Activated T-cell treated with anti-CD3 and anti-CD28 coated beads for 48 hours (primary cell): ENCODE measurements around the gene DPH7.
"Not testable (repeated sequence)": the region's sequence is repeated elsewhere in the genome, so short reads cannot be mapped to it uniquely, and the experiment has no call there.

ENCODE experiments used
- DNase-seq: peaks from one replicate; pipeline ENCODE4 v3.0.0-alpha.2; 2020; ENCODE audit warnings: low read depth

The DPH7 gene

DNA sequence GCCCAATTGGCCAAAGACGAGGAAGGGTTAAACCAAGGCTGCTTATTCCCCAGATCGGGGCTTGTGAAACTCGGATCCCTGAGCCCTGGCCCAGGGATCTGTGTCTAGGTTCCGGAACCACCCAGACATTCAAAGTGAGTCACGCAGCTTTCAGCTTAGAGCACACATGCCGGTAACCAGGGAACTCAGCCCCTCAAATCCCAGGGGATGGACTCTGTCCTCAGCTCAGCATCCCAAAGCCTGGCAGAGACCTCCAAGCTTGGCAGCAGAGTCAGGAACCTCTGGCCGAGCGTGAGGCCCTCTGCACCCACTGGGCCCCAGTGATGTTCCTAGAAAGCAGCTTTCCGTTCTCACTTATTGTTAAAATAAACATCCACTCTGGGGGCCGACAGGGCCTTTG is 33.6 kb downstream of the DPH7 start:
- no peak for DNase-seq

DNA sequence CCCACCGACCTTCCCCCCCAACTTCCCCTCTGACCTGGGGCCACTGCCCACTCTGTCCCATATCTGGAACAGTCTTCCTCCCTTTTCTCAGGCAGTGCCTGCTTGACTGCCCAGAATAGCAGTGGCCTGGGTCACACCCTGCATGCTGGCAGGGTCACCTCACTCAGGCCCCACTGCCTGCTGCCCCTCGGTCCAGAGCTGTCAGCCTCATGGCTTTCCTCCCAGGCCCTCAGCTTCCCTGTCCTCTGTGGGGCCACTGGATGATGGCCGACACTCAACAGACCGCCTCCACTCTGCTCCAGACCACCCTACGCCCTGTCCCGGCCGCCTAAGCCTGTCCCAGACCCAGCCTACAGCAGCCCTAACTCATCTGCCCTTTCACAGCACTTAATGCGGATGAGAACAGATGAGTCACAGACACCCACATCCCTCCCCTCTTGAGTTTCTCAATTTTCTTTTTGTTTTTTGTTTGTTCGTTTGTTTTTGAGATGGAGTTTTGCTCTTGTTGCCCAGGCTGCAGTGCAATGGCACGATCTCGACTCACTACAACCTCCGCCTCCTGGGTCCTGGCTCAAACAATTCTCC is 34.5 kb downstream of the DPH7 start:
- DNase-seq = no peak

GRCh38 chr9:137543237-137543963 is 35.3 kb downstream of the DPH7 start:
- no peak for DNase-seq

DNA sequence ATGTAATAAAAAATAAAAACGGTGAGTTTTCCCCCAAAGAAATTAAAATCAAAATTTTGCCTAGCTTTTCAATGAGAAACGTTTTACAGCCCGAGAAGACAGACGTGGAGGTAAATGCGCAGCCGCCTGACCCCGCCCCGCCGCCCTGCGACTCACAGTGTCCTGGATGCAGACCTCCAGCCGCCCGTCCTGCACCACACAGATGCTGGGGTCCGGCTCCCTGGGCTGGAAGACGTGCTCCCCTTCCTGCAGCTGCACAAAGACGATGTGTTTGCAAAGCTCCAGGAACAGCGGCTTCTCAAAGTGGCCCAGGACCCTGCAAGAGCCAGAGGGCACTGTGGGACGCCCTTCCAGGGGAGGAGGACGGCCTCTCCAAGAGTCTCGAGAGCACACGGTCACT is 36.2 kb downstream of the DPH7 start:
- DNase-seq = no peak

DNA sequence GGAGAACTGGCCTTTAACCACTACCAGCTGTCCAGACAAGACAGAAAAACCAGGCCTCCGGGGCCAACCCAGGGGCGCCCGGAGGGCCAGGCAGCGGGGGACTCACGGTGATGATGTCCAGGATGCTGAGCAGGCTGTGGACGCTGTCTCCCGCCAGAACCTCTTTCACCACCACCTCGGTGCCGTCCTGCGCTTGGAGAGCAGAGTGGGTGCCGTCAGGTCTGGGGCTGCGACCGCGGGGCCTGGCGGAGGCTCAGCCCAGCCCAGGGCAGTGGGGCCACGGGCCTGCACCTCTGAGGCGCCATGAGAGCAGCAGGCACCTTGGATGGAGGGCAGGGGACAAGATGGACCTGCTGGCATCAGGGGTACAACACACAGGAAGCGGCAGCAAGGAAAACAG is 38.2 kb downstream of the DPH7 start:
- DNase-seq = no peak

DNA sequence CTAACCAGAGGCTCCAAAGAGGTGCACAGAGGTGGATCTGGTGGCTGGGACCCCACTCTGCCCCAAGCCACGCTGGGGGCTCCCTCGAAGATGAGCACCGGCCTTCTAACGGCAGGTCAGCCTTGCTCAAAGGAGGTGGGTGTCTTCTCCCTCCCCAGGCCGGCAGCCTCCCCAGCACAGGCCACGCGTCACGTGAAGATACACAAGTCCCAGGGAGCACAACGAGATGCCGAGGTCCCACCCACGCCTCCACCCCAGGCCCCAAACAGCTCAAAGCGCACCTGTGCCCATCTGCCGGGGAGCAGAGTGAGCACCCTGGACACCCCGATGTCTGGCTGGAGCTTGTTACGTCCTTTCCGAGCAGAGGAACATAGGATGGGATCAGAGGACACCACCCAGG is 40.7 kb downstream of the DPH7 start:
- DNase-seq = no peak

GRCh38 chr9:137536594-137537131 is 42.1 kb downstream of the DPH7 start:
- not testable (repeated sequence) for DNase-seq

DNA sequence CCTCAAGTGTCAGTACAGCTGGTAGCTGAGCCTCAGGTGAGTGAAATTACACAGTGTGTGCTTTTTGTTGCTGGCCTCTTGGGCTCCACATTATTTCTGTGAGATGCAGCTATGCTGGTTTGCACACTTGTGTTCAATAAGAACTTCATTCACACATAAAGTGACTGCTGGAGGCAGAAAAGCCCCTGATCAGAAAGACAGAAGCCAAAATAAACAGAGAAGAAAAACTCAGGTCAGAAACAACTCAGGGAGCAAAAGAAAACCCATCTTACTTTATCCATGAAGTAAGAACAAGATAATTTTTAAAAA is 43.7 kb downstream of the DPH7 start:
- peak; percentile 18 for DNase-seq

DNA sequence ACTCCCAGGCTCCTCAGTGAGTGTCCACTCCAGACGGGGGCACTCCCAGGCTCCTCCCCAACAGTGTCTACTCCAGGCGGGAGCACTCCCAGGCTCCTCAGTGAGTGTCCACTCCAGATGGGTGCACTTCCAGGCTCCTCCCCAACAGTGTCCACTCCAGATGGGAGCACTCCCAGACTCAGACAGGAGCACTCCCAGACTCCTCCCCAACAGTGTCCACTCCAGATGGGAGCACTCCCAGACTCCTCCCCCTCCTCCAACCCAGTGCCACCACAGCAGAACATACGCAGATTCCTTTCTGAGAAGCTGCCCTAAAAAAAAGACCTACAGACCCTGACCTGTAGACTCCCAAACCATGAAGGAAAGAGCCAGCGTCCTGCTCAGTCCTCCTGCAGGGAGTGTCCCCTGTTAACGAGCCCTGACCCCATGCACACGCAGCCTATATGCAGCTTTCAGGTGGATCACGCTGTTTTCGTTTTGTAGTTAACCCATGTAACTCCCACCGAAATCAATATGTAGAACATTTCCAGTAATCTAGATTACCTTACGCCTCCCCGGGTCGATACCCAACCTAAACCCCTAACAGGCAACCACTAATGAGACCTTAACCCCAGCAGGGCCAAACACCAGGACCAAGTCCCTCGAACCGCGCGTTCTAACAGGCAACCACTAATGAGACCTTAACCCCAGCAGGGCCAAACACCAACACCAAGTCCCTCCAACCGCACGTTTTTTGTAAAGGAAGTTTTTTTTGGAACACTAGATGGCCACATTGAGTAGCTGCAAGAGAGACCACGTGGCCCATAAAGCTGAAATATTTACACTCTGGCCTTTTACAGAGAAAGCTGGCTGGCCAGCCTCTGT is 44.2 kb downstream of the DPH7 start:
- no peak for DNase-seq

DNA sequence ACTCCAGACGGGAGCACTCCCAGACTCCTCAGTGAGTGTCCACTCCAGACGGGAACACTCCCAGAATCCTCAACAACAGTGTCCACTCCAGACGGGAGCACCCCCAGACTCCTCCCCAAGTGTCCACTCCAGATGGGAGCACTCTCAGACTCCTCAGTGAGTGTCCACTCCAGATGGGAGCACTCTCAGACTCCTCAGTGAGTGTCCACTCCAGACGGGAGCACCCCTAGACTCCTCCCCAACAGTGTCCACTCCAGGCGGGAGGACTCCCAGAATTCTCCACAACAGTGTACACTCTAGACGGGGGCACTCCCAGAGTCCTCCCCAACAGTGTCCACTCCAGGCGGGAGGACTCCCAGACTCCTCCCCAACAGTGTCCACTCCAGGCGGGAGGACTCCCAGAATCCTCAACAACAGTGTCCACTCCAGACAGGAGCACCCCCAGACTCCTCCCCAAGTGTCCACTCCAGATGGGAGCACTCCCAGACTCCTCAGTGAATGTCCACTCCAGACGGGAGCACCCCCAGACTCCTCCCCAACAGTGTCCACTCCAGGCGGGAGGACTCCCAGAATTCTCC is 45.7 kb downstream of the DPH7 start:
- DNase-seq = not testable (repeated sequence)

GRCh38 chr9:137531099-137531765 is 47.5 kb downstream of the DPH7 start:
- no peak for DNase-seq

- DNase-seq = no peak
Observed at GRCh38 chr9:137530331-137530730, 48.4 kb downstream of the DPH7 start.

DNA sequence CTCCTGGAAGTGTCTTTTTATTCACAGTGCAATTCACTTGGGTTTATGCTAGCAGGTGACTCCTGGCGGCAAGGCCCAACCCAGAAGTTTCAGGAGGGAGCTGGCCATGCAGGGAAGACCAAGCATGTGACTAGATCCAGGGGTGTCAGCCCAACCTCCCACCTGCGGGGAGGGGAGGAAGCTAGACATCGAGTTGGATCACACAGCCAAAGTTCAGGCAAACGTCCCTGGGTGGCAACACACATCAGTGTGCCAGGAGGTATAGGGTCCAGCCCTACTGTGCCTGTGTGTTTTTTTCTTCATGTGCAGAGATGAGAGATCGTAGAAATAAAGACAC is 53.8 kb downstream of the DPH7 start:
- no peak for DNase-seq

DNA sequence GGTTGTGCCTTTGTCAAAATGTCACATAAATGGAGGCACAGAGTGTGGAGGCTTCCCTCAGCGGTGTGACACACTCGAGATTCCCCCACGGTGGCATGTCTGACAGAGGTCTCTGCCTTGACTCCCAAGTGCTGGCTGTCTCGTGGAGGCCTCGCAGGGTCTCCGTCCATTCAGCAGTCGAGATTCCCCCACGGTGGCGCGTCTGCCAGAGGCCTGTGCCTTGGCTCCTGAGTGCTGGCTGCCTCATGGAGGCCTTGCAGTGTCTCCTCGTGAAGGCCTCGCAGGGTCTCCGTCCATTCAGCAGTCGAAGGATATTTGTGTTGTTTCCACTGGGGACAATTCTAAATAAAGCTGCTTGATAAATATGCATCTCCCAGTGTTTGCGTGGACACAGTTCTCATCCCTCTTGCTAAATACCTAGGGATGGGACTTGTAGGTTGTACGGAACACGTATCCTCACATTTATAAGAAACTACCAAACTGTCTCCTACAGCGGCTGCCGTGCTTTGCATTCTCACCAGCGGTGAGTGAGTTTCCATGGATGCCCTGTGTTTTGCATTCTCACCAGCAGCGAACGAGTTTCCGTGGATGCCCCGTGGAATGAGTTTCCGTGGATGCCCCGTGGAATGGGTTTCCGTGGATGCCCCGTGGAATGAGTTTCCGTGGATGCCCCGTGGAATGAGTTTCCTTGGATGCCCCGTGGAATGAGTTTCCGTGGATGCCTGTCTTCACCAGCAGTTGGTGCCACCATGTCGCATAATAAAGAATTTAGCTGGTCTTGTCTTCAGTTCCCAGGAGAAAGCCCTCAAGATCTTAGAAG is 54.4 kb downstream of the DPH7 start:
- DNase-seq = no peak

GRCh38 chr9:137522746-137523455 is 55.8 kb downstream of the DPH7 start:
- DNase-seq = no peak

- DNase-seq = no peak
Observed at GRCh38 chr9:137521405-137521985, 57.2 kb downstream of the DPH7 start.

DNA sequence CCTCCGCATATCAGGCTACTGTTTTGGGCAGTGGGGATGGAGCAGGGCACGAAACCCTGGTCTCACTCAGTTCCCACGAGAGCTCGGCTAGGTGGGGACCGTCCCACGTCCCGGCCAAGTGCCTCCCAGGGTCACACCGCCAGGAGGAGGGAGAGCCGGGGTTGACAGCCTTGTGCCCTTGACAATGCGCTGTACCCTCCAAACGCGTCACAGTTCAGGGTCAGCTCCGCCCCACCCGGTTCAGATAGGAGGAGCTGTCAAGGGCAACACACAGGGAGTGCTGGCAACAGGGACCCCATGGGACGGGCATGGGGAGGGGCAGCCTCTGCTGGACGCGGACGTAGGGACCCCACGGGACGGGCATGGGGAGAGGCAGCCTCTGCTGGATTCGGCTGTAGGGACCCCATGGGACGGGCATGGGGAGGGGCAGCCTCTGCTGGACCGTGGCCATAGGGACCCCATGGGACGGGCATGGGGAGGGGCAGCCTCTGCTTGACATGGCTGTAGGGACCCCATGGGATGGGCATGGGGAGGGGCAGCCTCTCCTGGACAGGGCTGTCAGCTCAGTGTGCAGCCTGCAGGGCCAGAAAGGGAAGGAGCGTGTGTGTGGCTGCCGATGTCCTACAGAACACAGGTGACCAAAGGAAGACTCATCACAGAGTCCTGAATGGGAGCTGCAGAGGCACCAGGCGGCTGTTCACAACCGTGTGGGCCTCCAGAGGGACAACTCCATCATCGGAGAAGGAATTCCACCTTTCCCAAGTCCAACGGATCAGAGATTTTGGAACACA is 57.9 kb downstream of the DPH7 start:
- no peak for DNase-seq

- DNase-seq = no peak
Observed at GRCh38 chr9:137519553-137519952, 59.2 kb downstream of the DPH7 start.

- DNase-seq = not testable (repeated sequence)
Observed at GRCh38 chr9:137518661-137519459, 59.9 kb downstream of the DPH7 start.
